ENCODE data around the gene PNPLA5.

The PNPLA5 gene

GRCh38 chr22:43839781-43840180, 52.0 kb downstream of the PNPLA5 start:
- TF ChIP-seq, protein P1, sequence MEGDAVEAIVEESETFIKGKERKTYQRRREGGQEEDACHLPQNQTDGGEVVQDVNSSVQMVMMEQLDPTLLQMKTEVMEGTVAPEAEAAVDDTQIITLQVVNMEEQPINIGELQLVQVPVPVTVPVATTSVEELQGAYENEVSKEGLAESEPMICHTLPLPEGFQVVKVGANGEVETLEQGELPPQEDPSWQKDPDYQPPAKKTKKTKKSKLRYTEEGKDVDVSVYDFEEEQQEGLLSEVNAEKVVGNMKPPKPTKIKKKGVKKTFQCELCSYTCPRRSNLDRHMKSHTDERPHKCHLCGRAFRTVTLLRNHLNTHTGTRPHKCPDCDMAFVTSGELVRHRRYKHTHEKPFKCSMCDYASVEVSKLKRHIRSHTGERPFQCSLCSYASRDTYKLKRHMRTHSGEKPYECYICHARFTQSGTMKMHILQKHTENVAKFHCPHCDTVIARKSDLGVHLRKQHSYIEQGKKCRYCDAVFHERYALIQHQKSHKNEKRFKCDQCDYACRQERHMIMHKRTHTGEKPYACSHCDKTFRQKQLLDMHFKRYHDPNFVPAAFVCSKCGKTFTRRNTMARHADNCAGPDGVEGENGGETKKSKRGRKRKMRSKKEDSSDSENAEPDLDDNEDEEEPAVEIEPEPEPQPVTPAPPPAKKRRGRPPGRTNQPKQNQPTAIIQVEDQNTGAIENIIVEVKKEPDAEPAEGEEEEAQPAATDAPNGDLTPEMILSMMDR (conservative IDR thresholded peaks at IDR 0.05; ENCODE audit: low read length) = no peak
- TF ChIP-seq EZH2phosphoT487 (IDR thresholded peaks at IDR 0.05; ENCODE audit: borderline replicate concordance) = no peak
- no peaks in the 10 kb centered on the region for H3K36me3 ChIP-seq (ENCODE audit: insufficient read depth, low read length)
- no peaks in the 10 kb centered on the region for H4K20me1 ChIP-seq (ENCODE audit: insufficient read depth, low read length, poor library complexity, severe bottlenecking)
- H3K4me3 ChIP-seq (ENCODE audit: low read length, poor library complexity, severe bottlenecking) = no peak overlapping the region
- no peak overlapping the region for H3K4me2 ChIP-seq (ENCODE audit: low read depth, low read length, poor library complexity, severe bottlenecking)
- no peaks in the 10 kb centered on the region for H3K9me2 ChIP-seq (replicated peaks; ENCODE audit: low read depth, low read length)
- H3F3A ChIP-seq (ENCODE audit: low read depth) = no peaks in the 10 kb centered on the region
- no peaks in the 10 kb centered on the region for H3K79me2 ChIP-seq (ENCODE audit: insufficient read depth, low read length)
- H3K9me3 ChIP-seq (ENCODE audit: insufficient read depth, low read depth, low read length) = no peaks in the 10 kb centered on the region
- no peak overlapping the region for H2AFZ ChIP-seq (ENCODE audit: low read length)
- H3K4me1 ChIP-seq (ENCODE audit: insufficient read depth, low read length, poor library complexity, severe bottlenecking) = no peaks in the 10 kb centered on the region
- no peaks in the 10 kb centered on the region for H3K27me3 ChIP-seq (ENCODE audit: insufficient read depth, low read length, poor library complexity, severe bottlenecking)
- no peak overlapping the region for H3K9ac ChIP-seq (ENCODE audit: low read depth, low read length, poor library complexity, severe bottlenecking)

DNA sequence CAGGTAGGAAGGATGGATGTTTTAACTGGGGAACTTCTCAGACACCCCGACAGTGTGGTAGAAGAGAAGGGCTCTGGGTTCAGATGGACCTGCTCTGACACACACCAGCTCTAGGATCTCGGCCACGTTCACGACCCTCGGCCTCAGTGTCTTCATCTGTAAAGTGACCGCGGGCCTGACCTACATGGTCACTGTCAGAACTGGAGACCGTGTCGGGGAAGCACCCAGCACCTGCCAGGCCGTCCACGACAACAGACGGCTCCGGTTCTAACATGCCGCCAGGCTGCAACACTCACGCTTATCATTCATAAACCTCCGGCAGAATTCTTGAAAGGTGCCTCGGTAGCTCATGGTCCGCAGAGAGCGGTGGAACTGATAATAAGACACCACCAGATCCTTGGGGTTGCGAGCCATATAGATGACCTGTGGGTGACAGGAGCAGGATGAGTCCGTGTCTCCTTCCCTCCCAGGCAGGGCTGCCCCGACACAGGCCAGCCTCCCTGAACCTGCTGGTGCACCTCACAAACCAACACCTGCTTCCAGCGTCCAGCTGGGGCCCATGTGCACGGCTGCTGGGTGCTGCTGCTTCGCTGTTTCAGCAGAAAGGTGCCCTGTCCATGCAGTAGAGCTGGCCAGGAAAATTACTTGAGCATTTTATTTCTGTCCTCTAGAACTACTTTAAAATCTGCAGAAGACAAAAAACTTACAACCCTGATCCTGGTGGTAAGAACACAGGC, 53.1 kb downstream of the PNPLA5 start:
- Histone ChIP-seq H3K9me3 (ENCODE audit: insufficient read depth, low read depth, low read length) (no peaks in the 10 kb centered on the region), H2AFZ (ENCODE audit: low read length) (no peak overlapping the region), H3F3A (ENCODE audit: low read depth) (no peaks in the 10 kb centered on the region), H3K79me2 (ENCODE audit: insufficient read depth, low read length) (no peaks in the 10 kb centered on the region), H3K4me1 (ENCODE audit: insufficient read depth, low read length, poor library complexity, severe bottlenecking) (no peaks in the 10 kb centered on the region), H3K4me2 (ENCODE audit: low read depth, low read length, poor library complexity, severe bottlenecking) (no peak overlapping the region), H3K36me3 (ENCODE audit: insufficient read depth, low read length) (no peaks in the 10 kb centered on the region), H3K27me3 (ENCODE audit: insufficient read depth, low read length, poor library complexity, severe bottlenecking) (no peaks in the 10 kb centered on the region), H4K20me1 (ENCODE audit: insufficient read depth, low read length, poor library complexity, severe bottlenecking) (no peaks in the 10 kb centered on the region), H3K9ac (ENCODE audit: low read depth, low read length, poor library complexity, severe bottlenecking) (no peak overlapping the region), H3K4me3 (ENCODE audit: low read length, poor library complexity, severe bottlenecking) (no peak overlapping the region), H3K9me2 (replicated peaks; ENCODE audit: low read depth, low read length) (no peaks in the 10 kb centered on the region)
- no peak for TF ChIP-seq EZH2phosphoT487 (IDR thresholded peaks at IDR 0.05; ENCODE audit: borderline replicate concordance)
- TF ChIP-seq, protein P1 (conservative IDR thresholded peaks at IDR 0.05; ENCODE audit: low read length) = no peak

DNA sequence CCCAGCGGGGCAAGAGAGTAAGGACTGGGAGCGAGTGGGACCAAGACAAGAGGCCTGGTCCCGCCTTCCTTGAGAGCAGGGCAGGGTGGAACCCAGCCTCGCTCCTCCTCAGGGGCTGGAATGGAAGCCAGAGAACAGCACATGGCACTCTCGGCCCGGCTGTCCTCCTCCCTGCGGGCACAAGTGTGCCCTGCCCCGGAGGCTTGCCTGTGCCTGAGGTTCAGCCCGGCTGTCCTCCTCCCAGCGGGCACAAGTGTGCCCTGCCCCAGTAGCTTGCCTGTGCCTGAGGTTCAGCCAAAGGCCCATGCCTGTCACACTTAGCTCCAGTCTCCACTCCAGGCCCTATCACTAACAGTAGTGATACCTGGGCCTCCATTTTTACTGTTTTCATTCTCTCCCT, 53.7 kb downstream of the PNPLA5 start:
- Histone ChIP-seq H3K9ac (ENCODE audit: low read depth, low read length, poor library complexity, severe bottlenecking) (no peak overlapping the region), H3K4me2 (ENCODE audit: low read depth, low read length, poor library complexity, severe bottlenecking) (no peak overlapping the region), H3K79me2 (ENCODE audit: insufficient read depth, low read length) (no peaks in the 10 kb centered on the region), H3K27me3 (ENCODE audit: insufficient read depth, low read length, poor library complexity, severe bottlenecking) (no peaks in the 10 kb centered on the region), H3K36me3 (ENCODE audit: insufficient read depth, low read length) (no peaks in the 10 kb centered on the region), H3K4me3 (ENCODE audit: low read length, poor library complexity, severe bottlenecking) (no peak overlapping the region), H3K4me1 (ENCODE audit: insufficient read depth, low read length, poor library complexity, severe bottlenecking) (no peaks in the 10 kb centered on the region), H4K20me1 (ENCODE audit: insufficient read depth, low read length, poor library complexity, severe bottlenecking) (no peaks in the 10 kb centered on the region), H3K9me2 (replicated peaks; ENCODE audit: low read depth, low read length) (no peaks in the 10 kb centered on the region), H3F3A (ENCODE audit: low read depth) (no peaks in the 10 kb centered on the region), H2AFZ (ENCODE audit: low read length) (no peak overlapping the region), H3K9me3 (ENCODE audit: insufficient read depth, low read depth, low read length) (no peaks in the 10 kb centered on the region)
- no peak for TF ChIP-seq EZH2phosphoT487 (IDR thresholded peaks at IDR 0.05; ENCODE audit: borderline replicate concordance)
- TF ChIP-seq, protein P1 (conservative IDR thresholded peaks at IDR 0.05; ENCODE audit: low read length) = no peak

Data from Loucy (cell line).